Left renal pelvis (tissue), 4 donors: ENCODE results near the gene PRRG2. TPM values are rescaled to one million over a fixed set of nuclear protein-coding genes. Genes with fewer than 3 reads are reported as not detected.

ENCODE experiments used
- DNase-seq, 4 donors: peaks; one replicate each; pipeline ENCODE4 v3.0.0-alpha.2; 2013; ENCODE audit warnings: low read depth in 4 of 4, low spot score in 3 of 4
- polyA plus RNA-seq, 4 donors: library from polyadenylated mRNA; unstranded; fragments of 120-200 nt; gene quantifications; one replicate each; pipeline ENCODE4 v1.2.1, GENCODE V29; 2013; ENCODE audit not compliant: insufficient read length in 4 of 4

Gene PRRG2
- polyA plus RNA-seq, 4 donors = 0.52 to 7.5 (median 6.4) TPM

- DNase-seq = no peak
These were observed 24.4 kb upstream of the PRRG2 start for GRCh38 chr19:49556412-49557398.

GRCh38 chr19:49557641-49558325 lies 23.3 kb upstream of the PRRG2 start:
- no peak for DNase-seq

- DNase-seq = no peak
These were observed 22.5 kb upstream of the PRRG2 start for GRCh38 chr19:49558591-49558990.

GRCh38 chr19:49559443-49559842 lies 21.7 kb upstream of the PRRG2 start:
- no peak for DNase-seq

- DNase-seq = no peak
These were observed 21.2 kb upstream of the PRRG2 start for GRCh38 chr19:49559928-49560327.

GRCh38 chr19:49560358-49560900 lies 20.7 kb upstream of the PRRG2 start:
- no peak for DNase-seq

GRCh38 chr19:49564616-49565045 lies 16.5 kb upstream of the PRRG2 start:
- no peak for DNase-seq

DNA sequence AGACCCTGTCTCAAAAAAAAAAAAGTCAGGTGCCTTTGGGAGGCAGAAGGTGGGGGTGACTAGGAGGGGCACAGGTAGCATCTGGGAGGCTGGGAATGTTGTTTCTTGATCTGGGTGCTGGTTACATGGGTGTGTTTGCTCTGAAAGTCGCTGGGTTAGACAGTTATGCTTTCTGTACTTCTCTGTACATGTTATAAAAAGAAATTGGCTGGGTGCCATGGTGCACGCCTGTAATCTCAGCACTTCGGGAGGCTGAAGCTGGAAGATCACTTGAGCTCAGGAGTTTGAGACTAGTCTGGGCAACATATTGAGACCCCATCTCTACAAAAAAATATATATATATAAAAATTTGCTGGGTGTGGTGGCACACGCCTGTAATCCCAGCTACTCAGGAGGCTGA lies 15.9 kb upstream of the PRRG2 start:
- DNase-seq = no peak

DNA sequence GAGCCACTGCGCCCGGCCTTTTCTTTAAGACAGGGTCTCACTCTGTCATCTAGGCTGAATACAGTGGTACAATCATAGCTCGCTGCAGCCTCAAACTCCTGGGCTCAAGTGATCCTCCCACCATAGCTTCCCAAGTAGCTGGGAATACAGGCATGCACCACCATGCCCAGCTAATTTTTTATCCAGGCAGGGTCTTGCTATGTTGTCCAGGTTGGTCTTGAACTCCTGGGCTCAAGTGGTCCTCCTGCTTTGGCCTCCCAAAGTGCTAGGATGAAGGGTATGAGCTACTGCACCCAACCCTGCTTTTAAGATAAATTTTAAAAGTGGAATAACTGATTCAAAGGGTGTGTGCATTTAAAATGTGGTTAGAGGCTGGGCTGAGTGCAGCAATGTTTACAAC lies 14.8 kb upstream of the PRRG2 start:
- no peak for DNase-seq

- DNase-seq = no peak
These were observed 13.2 kb upstream of the PRRG2 start for GRCh38 chr19:49567861-49568441.

DNA sequence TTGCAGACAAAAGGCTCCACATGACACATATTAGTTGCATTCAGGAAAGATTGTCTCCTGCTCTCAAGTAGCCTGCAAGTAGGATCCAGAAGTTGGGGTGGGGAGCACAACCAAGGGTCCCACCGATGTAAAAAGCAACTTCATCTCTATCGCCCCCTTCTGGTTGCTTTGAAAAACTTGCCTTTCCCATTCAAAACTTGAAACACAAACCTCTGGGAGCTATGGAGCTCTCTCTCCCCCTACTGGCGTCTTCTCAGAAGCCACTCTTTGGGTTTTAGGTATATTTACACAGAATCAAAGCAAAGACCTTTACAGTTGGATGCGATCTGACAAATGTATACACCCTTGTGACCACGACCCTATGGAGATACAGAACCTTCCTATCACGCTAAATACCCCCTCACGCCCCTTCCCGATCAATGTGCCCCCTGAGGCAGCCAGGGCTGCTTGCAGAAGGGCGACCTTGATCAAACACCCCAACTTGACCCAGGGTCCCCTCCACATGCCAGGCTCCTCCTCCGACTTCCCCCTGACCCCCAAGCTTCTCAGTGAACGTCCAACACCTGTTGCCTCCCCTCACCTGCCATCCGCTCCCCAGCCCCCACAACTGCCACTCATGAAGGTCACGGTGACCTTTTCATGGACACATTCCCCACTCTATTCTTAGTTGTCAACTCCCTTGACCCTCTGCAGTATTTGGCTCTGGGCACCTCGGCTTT lies 10.8 kb upstream of the PRRG2 start:
- DNase-seq = no peak

DNA sequence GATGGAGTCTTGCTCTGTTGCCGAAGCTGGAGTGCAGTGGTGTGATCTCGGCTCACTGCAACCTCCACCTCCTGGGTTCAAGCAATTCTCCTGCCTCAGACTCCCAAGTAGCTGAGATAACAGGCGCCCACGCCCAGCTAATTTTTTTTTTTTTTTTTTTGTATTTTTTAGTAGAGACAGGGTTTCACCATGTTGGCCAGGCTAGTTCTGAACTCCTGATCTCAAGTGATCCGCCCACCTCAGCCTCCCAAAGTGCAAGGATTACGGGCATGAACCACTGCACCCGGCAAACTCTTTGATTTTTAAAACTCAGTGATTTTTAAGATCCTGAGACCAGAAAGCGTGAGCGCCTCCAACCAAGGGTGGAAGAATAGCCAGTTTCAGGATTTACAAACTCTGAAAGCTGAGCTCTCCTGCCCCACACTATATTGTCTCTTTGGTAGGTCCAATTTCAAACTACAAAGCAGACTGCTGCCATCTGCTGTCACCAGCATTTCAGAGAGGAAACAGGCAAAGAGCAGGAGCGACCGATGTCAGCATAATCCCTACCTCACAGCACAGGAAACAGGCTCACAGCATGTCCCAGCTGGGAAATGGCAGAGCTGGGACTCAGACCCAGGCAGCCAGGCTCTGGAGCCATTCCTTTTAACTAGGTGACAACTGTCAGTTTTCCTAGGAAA lies 10.0 kb upstream of the PRRG2 start:
- DNase-seq = no peak

GRCh38 chr19:49573009-49573408 lies 8.1 kb upstream of the PRRG2 start:
- DNase-seq = no peak

DNA sequence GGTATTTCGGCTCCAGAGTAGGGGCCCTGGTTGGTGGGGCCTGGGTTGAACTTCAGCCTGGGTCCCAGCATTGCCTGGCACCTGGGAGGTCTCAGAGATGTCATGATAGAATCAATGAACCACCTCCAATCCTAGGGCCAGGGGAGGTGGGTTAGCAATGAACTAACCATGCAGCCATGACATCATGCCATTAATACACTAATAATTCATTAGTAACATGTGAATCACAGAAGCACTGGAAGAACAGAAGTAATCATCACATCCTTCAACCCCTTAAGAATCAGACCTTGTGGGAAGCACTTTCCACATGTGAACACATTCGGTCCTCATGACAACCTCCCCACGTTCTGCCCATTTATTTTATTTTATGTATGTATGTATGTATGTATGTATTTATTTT lies 7.7 kb upstream of the PRRG2 start:
- no peak for DNase-seq

DNA sequence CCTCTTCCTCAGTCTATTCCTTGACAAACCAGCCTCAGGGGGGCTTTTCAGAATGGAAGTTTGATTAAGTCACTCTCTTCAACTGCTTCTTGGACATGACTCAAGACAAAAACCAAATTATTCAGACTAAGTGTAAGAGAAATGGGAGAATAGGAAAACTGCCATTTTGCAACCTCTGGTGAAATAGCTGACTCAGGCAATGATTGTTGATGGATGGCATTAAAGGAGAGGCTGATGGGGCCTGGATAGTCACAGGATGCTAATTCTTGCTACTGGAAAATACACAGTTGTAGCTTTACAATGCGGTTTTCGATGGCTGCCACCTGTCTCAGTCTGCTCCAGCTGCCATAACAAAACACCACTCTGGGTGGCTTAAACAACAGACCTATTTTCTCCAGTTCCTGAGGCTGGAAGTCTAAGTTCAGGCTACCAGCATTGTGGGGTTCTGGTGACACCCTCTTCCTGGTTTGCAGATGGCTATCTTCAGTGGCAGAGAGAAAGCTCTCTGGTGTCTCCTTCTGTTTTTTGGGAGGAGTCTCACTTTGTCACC lies 6.8 kb upstream of the PRRG2 start:
- DNase-seq = no peak

DNA sequence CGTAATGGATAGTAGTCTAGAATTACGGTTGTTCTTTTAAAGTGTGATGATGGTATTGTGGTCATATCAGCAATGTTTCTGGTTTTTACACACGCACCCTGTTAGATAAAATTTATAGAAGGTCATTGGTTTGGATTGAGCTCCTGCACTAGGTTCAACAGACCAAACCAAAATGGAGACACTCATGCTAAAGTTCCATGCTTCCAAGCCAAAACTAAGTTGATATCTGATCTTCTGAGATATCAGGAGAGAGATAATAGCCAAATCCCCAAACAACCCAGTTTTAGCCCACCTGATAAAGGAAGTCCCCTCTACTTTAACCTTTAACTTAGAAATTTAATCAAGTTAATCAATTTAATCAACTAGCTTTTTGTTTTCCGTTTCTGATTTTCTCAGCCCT lies 1.9 kb upstream of the PRRG2 start:
- DNase-seq = no peak

DNA sequence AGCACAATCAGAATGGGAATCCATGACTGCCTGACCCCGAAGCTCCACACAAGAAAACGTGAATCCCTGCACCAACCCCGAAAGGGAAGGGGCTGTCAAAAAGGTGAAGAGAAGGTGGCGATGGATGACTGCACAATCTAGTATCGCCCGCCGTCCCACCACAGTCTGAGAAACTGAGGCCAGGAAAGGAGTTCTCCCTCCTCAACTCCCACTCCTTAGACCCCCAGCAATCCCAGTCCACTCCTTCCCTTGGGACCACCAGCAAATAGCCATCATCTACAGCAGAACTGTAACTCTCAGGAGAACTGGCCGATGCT lies 1.2 kb upstream of the PRRG2 start:
- no peak for DNase-seq

DNA sequence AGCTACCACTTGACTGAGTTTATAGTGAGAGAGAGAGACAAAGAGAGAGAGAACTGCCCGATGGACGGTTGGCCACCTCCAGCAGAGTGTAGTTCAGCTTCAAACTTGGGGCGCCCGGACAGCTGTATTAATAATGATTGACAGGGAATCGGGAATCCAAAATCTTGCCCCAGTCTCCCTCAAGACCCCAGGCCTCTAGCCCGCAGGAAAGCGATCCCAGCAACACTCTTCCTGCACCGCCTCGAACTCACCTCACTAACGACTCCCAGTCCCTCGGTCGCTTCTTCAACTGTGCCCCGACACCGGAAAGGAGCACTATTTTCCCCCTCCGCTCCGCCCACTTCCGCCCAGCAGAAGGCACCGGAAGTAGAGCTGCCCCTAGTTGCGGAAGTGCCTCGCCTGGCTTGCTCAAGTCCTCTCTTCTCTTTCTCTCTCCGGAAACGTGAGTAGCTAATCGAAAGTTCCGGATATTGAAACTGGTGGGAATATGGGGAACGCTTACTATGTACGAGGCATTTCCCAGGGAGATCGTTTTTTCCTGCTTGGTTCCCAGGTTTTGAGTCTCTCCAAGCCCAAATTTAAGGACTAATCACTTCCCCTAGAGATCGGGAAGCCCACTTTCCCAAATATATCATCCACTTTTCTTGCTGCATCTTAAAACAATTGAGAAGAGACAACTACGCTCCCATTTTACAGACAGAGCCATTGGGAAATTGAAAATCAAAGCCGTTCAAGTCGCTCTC lies 681 bp upstream of the PRRG2 start, which contains the start of gene NOSIP:
Gene NOSIP, minus strand, starts transcription at position 293 of the 743 bp plus-strand sequence. CDS start 19,865 bp downstream, outside the sequence.
- peak; percentile 85 to 94 (median 93) for DNase-seq

- no peak for DNase-seq
These were observed 2.1 kb downstream of the PRRG2 start for GRCh38 chr19:49583239-49583638.
